Fibroblast of mammary gland (primary cell): Measurements from ENCODE around the gene FKTN.

Experiments used
- DNase-seq: peaks from one replicate; pipeline ENCODE4 v3.0.0-alpha.2; 2010; ENCODE audit warnings: low read depth
- H3K4me3 ChIP-seq: 2 replicates; pipeline ENCODE4 v1.5.1; 2011; ENCODE audit warnings: low read depth, mild to moderate bottlenecking, low read length, moderate library complexity; ENCODE audit not compliant: control insufficient read depth
- CTCF ChIP-seq: conservative IDR thresholded peaks from 2 replicates; pipeline ENCODE4 v1.5.1; 2011; ENCODE audit warnings: low read depth, low read length, inconsistent platforms; ENCODE audit not compliant: control insufficient read depth, insufficient read depth

FKTN gene

DNA sequence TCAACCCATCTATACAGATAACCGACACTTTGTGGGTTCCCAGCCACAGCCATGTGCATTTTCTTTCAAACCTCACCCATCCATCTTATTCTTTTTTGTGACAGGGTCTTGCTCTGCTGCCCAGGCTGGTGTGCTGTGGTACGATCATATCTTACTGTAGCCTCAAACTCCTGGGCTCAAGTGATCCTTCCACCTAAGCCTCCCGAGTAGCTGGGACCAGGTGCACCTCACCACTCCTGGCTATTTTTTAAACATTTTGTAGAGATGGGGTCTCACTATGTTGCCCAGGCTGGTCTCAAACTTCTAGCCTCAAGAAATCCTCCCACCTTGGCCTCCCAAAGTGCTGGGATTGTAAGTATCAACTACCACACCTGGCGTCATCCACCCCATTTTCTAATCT is 129.0 kb downstream of the FKTN start:
- no peak overlapping the region for H3K4me3 ChIP-seq
- DNase-seq, result no peak
- no peak for TF ChIP-seq CTCF
